GM19455 (cell line): ENCODE results near the gene NBL1.

Experiments
- ATAC-seq: cut with Tn5 transposase; IDR thresholded peaks from one replicate; pipeline ENCODE4 v1.9.1; 2021; ENCODE audit not compliant: unreplicated experiment

Gene NBL1

GRCh38 chr1:19665496-19666465, 21.7 kb downstream of the NBL1 start:
- no peak for ATAC-seq

GRCh38 chr1:19668888-19669287, 24.8 kb downstream of the NBL1 start:
- ATAC-seq, result no peak

- ATAC-seq, result no peak
Measured at GRCh38 chr1:19670787-19671186, 26.7 kb downstream of the NBL1 start.

GRCh38 chr1:19672237-19672636, 28.1 kb downstream of the NBL1 start:
- ATAC-seq, result no peak

- no peak for ATAC-seq
Measured at GRCh38 chr1:19675797-19676196, 31.7 kb downstream of the NBL1 start.

GRCh38 chr1:19676438-19676922, 32.4 kb downstream of the NBL1 start:
- no peak for ATAC-seq

- ATAC-seq, result no peak
Measured at GRCh38 chr1:19678493-19678892, 34.4 kb downstream of the NBL1 start.

GRCh38 chr1:19678931-19679453, 34.9 kb downstream of the NBL1 start:
- no peak for ATAC-seq

- ATAC-seq, result no peak
Measured at GRCh38 chr1:19679691-19680090, 35.6 kb downstream of the NBL1 start.

- ATAC-seq, result no peak
Measured at GRCh38 chr1:19680644-19681043, 36.5 kb downstream of the NBL1 start.

- ATAC-seq, result no peak
Measured at GRCh38 chr1:19682257-19682656, 38.1 kb downstream of the NBL1 start.

GRCh38 chr1:19682901-19683300, 38.8 kb downstream of the NBL1 start:
- ATAC-seq, result no peak

GRCh38 chr1:19683351-19683750, 39.2 kb downstream of the NBL1 start:
- ATAC-seq, result no peak

GRCh38 chr1:19684677-19685076, 40.6 kb downstream of the NBL1 start:
- ATAC-seq, result no peak

- ATAC-seq, result no peak
Measured at GRCh38 chr1:19685994-19686393, 41.9 kb downstream of the NBL1 start.

GRCh38 chr1:19687414-19687813, 43.3 kb downstream of the NBL1 start:
- no peak for ATAC-seq

GRCh38 chr1:19688041-19688842, 44.1 kb downstream of the NBL1 start:
- ATAC-seq, result no peak

GRCh38 chr1:19689085-19689757, 45.1 kb downstream of the NBL1 start:
- no peak for ATAC-seq

- ATAC-seq, result no peak
Measured at GRCh38 chr1:19689856-19690255, 45.7 kb downstream of the NBL1 start.

GRCh38 chr1:19690342-19690741, 46.2 kb downstream of the NBL1 start:
- no peak for ATAC-seq

- ATAC-seq, result no peak
Measured at GRCh38 chr1:19694298-19694697, 50.2 kb downstream of the NBL1 start.
